Measurements from ENCODE around the gene WSCD2.

WSCD2 gene

GRCh38 chr12:108129017-108129812 is at the start of gene WSCD2:
TSS of gene WSCD2 (plus strand) at chr12:108129288. CDS start at chr12:108195833, 66,545 bp downstream.
- DNase-seq, result peak; percentile 66

GRCh38 chr12:108079721-108080120 is 49.4 kb upstream of the WSCD2 start:
- no peak for DNase-seq

GRCh38 chr12:108080363-108080762 is 48.7 kb upstream of the WSCD2 start:
- DNase-seq, result no peak

- DNase-seq, result no peak
Measured at GRCh38 chr12:108082485-108082884, 46.6 kb upstream of the WSCD2 start.

- DNase-seq, result no peak
Measured at GRCh38 chr12:108087900-108088299, 41.2 kb upstream of the WSCD2 start.

- DNase-seq, result peak; percentile 17
Measured at GRCh38 chr12:108090107-108090899, 38.8 kb upstream of the WSCD2 start.

GRCh38 chr12:108090932-108091678 is 38.0 kb upstream of the WSCD2 start:
- DNase-seq, result no peak

GRCh38 chr12:108091679-108092051 is 37.4 kb upstream of the WSCD2 start:
- DNase-seq, result no peak

GRCh38 chr12:108093209-108093608 is 35.9 kb upstream of the WSCD2 start:
- no peak for DNase-seq

GRCh38 chr12:108094056-108094649 is 34.9 kb upstream of the WSCD2 start:
- no peak for DNase-seq

GRCh38 chr12:108097160-108097911 is 31.8 kb upstream of the WSCD2 start:
- no peak for DNase-seq

GRCh38 chr12:108098374-108098773 is 30.7 kb upstream of the WSCD2 start:
- no peak for DNase-seq

GRCh38 chr12:108099073-108099472 is 30.0 kb upstream of the WSCD2 start:
- DNase-seq, result no peak

- DNase-seq, result no peak
Measured at GRCh38 chr12:108099778-108100489, 29.2 kb upstream of the WSCD2 start.

- DNase-seq, result no peak
Measured at GRCh38 chr12:108101605-108102175, 27.4 kb upstream of the WSCD2 start.

GRCh38 chr12:108102363-108102762 is 26.7 kb upstream of the WSCD2 start:
- no peak for DNase-seq

GRCh38 chr12:108103087-108103486 is 26.0 kb upstream of the WSCD2 start:
- no peak for DNase-seq

GRCh38 chr12:108103517-108103916 is 25.6 kb upstream of the WSCD2 start:
- DNase-seq, result no peak

- DNase-seq, result no peak
Measured at GRCh38 chr12:108104657-108105056, 24.4 kb upstream of the WSCD2 start.

GRCh38 chr12:108106599-108106998 is 22.5 kb upstream of the WSCD2 start:
- no peak for DNase-seq

GRCh38 chr12:108107293-108107692 is 21.8 kb upstream of the WSCD2 start:
- DNase-seq, result no peak
